GM04504 (cell line): ENCODE data around the gene CLIC3.
A peak's percentile ranks its signal among the peaks of the same experiment; 100 is the strongest.

Experiments used
- DNase-seq: peaks from one replicate; pipeline ENCODE4 v3.0.0-alpha.2; 2012; ENCODE audit warnings: low read depth

The CLIC3 gene

DNA sequence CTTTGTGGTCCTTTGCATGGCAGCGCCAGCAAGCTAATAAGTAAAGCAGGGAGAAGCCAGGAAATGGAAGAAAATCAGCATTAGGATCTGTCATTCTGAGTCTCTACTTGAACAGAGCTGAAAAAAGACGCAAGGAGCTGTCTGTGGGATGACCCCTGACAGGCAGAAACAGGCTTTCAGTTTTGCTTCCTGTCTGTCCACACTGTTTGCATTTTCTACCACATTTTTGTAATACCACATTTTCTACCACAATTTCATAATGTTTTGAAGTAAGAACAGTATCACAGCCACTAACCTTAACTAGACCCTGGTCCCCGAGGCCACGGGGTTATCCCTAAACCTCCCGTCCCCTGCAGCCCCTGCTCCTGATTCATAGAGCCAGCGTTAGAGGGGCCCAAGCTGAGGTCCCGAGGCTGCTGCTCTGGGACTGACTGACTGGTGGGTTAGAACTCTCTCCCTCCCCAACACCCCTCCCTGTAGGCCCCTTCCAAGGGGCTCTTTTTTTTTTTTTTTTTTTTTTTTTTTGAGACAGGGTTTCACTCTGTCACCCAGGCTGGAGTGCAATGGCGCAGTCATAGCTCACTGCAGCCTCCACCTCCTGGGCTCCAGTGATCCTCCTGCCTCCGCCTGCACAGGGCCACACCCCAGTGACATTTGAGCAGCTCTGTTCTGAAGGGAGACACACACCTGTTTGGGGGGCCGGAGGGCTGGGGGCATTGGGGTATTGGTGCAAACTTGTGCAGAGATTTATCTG is 4.0 kb upstream of the CLIC3 start:
- DNase-seq: no peak

GRCh38 chr9:136997830-136998234 is 1.5 kb upstream of the CLIC3 start:
- no peak for DNase-seq

DNA sequence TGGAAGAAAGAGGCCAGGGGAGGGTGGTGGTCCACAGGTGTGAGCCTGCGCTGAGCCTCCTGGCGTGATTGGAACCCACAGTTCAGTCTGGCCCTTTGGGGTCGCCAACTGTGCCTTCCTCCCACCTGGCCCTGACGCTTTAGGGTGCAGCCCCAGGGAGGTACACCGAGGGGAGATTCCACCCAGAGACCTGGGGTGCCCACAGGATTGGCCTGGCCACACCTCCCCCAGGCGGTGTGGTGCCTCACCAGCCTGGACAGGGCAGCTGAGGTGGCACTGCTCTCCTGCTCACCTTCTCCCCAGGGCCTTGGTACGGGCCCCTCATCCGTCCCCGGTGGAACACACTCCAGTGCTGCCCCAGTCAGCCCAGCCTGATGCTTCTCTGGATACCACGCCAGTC is 1.0 kb upstream of the CLIC3 start:
- DNase-seq: no peak

DNA sequence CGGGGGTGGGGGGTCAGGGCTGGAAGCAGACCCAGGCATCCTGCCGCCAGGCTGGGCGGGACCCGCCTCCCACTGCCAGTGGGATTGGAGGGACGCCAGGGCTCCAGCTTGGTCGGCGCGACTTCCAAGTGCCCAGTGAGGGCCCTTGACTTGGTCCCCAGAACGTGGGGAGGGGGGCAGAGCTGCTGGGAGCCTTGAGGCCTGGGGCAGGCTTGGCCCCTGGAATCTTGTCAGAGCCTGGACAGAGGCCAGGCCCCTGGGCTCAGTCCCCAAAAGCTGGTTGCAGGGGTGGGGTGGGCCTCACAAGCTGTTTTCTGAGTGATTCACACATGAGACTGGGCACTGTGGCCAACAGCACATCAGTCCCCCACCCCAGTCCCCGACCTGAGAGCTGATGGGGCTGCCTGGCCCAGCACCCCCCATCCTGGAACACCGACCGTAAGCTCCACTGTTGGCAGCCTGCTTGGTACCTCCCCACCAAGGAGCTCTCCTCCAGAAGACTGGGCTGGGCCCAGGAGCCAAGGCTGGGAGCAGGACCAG is 526 bp downstream of the CLIC3 start:
- no peak for DNase-seq

- DNase-seq: no peak
Observed at GRCh38 chr9:136995362-136995761, 1.0 kb downstream of the CLIC3 start.

DNA sequence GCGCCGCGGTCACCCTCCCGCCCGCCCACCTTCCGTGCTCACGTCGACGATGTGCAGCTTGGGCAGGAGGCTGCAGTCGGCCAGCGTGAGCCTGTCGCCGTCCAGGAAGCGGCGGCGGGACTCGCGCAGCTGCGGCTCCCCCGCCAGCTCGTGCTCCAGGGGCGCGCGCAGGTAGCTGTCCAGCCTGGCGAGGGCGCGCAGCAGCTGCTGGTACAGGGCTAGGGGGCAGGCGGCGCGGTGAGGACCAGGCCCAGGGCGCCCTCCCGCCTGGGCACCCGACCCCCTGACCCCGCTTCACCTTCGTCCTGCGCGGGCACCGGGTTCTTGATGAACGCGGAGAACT is 1.5 kb downstream of the CLIC3 start:
- DNase-seq: no peak

- no peak for DNase-seq
Observed at GRCh38 chr9:136994180-136994887, 2.0 kb downstream of the CLIC3 start.

DNA sequence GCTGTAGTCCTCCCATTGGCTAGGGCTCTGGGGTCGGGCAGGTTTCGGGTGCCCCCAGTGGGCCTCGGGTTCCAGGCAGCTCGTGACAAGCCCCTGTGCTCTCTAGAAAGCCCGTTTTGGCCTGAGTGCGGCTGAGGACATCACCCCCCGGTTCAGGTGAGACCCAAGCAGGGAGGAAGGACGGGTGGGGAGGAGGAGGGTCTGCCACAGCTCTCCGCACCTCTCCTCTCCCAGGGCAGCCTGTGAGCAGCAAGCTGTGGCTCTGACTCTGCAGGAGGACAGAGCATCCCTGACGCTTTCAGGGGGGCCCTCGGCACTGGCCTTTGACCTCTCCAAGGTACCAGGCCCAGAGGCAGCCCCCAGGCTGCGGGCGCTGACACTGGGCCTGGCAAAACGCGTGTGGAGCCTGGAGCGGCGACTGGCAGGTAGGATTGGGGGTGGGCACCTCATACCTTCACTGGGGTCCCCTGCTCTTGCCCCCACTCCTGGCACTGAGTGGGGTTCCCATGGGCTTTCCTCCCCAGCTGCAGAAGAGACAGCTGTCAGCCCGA is 3.5 kb downstream of the CLIC3 start:
- DNase-seq: no peak

- peak; percentile 67 for DNase-seq
Observed at GRCh38 chr9:136991993-136992818, 4.2 kb downstream of the CLIC3 start, which contains the start of gene PAXX. TSS of gene PAXX (plus strand) at chr9:136992422. CDS start at chr9:136992444, 22 bp downstream.

GRCh38 chr9:136990242-136990911 is 6.0 kb downstream of the CLIC3 start:
- no peak for DNase-seq

DNA sequence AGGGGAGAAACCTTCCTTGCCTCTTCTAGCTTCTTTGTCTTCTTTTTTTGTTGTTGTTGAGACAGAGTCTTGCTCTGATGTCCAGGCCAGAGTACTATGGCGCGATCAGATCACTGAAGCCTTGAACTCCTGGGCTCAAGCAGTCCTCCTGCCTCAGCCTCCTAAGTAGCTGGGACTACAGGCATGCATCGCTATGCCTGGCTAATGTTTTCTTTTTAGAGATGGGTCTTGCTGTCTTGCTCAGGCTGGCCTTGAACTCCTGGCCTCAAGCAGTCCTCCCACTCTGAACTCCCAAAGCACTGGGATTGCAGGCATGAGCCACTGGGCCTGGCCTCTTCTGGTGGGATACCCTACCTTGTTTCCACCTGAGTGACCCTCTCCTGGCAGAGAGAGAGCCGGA is 7.5 kb downstream of the CLIC3 start:
- no peak for DNase-seq

- no peak for DNase-seq
Observed at GRCh38 chr9:136985853-136986252, 10.5 kb downstream of the CLIC3 start.

DNA sequence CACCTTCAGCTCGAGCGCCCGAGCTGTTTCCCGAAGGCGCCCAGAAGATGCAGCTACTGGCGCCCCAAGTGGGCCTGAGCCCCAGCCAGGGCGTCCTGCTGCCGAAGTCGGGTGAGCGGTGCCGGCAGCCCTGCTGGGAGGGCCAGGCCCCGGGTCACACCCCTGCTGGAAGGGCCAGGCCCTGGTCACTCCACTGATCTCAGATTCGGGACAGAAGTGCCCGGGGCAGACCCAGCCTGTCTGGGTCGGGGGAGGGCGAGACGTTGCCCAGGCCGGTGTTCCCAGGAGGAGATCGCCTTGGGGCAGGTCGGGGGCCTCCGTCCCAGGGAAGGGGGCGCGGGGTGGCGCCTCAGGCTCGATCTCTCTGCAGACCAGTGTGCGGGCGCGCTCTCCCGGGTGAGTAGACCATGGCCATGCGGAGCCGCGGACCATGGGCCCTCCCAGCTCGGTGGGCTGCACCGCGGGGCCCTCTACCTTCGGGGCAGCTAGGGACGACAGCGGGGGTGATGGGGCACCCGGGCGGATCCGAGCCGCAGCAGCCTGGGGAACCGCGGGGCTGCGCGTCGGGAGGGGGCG is 11.3 kb downstream of the CLIC3 start:
- no peak for DNase-seq

DNA sequence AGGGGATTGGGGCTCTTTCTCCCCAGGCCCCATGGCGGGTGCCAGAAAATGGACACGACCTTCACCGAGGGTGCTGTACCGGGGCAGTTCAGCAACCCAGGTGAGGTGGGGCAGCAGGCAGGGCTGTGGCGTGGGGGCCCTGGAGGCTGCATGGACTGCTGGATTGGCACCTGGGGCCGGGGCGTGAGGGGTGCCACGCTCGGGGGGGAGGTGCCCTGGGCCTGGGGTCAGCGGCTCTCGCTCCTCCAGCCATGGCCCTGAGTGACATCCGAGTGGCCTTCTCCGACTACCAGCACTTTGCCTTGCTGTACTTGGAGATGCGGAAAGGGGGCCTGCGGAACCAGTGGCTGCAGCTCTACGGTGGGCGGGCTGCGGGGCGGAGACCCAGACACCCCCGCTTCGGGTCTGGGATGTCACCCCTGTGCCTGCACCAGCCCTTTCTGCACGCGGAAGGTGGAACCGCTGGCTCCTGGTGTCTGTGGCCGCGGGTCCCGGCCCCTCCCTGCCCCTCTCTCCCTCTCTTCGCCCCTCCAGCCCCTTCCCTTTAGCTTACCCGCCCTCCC is 11.8 kb downstream of the CLIC3 start:
- DNase-seq: no peak

DNA sequence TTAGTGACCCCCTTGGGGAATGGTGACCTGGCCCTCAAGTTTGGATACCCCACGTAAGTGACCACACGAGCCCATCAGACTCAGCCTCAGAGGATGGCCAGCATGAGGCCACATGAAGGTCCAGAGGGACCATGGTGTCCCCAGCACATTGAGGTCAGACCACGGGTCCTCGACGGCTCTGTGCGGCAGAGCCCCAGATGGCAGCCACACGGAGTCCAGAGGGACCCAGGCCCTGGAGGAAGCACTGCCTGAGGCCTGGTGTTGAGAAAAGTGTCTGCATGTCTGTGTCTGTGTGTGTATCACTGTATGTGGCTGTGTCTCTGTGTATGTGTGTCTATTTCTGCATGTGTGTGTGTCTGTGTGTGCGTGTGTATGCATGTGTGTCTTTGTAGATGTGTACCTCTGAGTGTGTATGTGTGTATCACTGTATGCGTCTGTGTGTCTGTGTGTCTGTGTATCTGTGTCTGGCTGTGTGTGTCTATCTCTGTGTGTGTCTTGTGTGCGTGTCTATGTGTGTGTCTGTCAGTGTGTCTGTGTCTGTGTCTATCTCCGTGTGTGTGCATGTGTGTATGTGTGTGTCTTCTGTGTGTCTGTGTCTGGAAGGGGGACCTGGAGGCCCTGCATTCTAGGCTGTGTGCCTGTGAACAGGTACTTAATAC is 12.6 kb downstream of the CLIC3 start:
- DNase-seq: no peak

GRCh38 chr9:136983167-136983566 is 13.2 kb downstream of the CLIC3 start:
- no peak for DNase-seq

DNA sequence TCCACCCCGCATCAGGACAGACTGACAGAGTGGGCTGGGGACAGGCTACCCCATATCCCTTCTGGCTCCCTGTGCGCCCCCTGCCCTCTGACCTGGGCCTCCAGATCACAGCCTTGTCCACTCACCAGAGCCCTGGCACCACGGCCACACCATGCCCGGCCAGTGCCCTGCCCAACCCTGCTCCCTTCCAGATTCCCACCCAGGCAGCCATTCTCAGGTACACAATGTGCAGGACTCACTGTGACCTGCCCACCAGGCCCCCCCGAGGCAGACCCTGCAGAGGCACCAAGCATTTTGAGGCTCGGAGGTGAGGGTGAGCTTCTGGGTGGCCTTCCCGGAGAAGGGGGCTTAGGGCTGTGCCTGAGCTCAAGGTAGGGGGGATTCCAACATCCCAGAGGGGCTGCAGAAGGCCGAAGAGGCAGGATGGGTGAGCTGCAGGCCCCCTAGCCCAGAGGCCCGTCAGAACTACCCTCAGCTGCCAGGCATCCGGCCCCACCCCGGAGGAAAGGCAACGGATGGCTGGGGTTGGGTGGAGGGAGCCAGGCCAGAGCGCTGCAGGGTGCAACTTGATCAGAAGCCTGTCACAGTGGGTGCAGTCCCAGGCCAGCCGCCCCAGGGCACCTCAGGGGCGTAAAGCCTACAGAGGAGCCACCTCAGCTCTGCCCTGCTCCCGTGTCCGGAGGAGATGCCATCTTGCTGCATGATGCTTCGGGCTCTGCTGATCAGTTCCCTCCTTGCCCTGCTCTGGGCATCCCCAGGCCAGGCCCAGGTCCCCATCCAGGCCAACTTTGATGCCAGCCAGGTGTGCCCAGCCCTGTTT is 13.9 kb downstream of the CLIC3 start, which contains the start of gene LCNL1:
Gene LCNL1 (plus strand): TSS at position 762 of the 820 bp plus-strand sequence. CDS start 594 bp downstream, outside the sequence.
- DNase-seq: no peak

GRCh38 chr9:136981588-136982231 is 14.7 kb downstream of the CLIC3 start:
- no peak for DNase-seq
